Right lobe of liver (tissue), 4 donors: ENCODE results near the gene IKBKE.

Source experiments
- CTCF ChIP-seq, 4 donors: fragments of 200-600 bp in 3 of 4; fragments of 450-650 bp in 1 of 4; IDR thresholded peaks; one replicate each; pipeline versions ENCODE4 v1.5.1 to v1.8.0; 2016 to 2022; ENCODE audit warnings: antibody characterized with exemption in 4 of 4, mild to moderate bottlenecking in 2 of 4
- POLR2A ChIP-seq: fragments of 450-650 bp; IDR thresholded peaks from one replicate; pipeline ENCODE4 v1.6.1; 2017; ENCODE audit warnings: antibody characterized with exemption, mild to moderate bottlenecking
- donor health status: DM: no; HTN: no; CAD: no.
- donor health status: DM: no; HTN: no; CAD: no.
- donor health status: DM: no; HTN: yes; CAD: no.

- no peak for TF ChIP-seq POLR2A
- TF ChIP-seq CTCF (IDR thresholded peaks at IDR 0.05) = no peak
These were observed 44.6 kb downstream of the IKBKE start for GRCh38 chr1:206514813-206515387.
